Astrocyte (in vitro differentiated cells and primary cell): ENCODE data around the gene WIPF3. TPM values are rescaled to one million over a fixed set of nuclear protein-coding genes. Genes with fewer than 3 reads are reported as not detected.

Experiments used
- DNase-seq: peaks from one replicate; pipeline ENCODE4 v3.0.0-alpha.2; 2010; ENCODE audit warnings: low read depth
- FAIRE-seq: peaks from 2 replicates; lab custom pipeline; 2011; peaks lifted over from hg19 to GRCh38; lab: Jason Lieb, UNC
- H2AFZ ChIP-seq: 2 replicates; pipeline ENCODE4 v1.6.0; 2012; ENCODE audit warnings: low read depth, low read length, inconsistent platforms
- H3K27ac ChIP-seq: 2 replicates; pipeline ENCODE4 v1.5.1; 2011; ENCODE audit warnings: low read depth, low read length, inconsistent platforms
- H3K27me3 ChIP-seq: 2 replicates; pipeline ENCODE4 v1.6.0; 2011; ENCODE audit warnings: low read length, inconsistent platforms; ENCODE audit not compliant: insufficient read depth
- H3K36me3 ChIP-seq: 2 replicates; pipeline ENCODE4 v1.5.1; 2011; ENCODE audit warnings: low read length, inconsistent platforms; ENCODE audit not compliant: insufficient read depth
- H3K4me1 ChIP-seq: 2 replicates; pipeline ENCODE4 v1.5.1; 2011; ENCODE audit warnings: low read length, inconsistent platforms; ENCODE audit not compliant: insufficient read depth
- H3K4me2 ChIP-seq: 2 replicates; pipeline ENCODE4 v1.6.0; 2012; ENCODE audit warnings: low read length, inconsistent platforms
- H3K4me3 ChIP-seq: 2 replicates; pipeline ENCODE4 v1.5.1; 2011; ENCODE audit warnings: low read depth, mild to moderate bottlenecking, low read length, inconsistent platforms; ENCODE audit not compliant: insufficient read depth
- H3K79me2 ChIP-seq: 2 replicates; pipeline ENCODE4 v1.6.0; 2012; ENCODE audit warnings: mild to moderate bottlenecking, low read length, inconsistent platforms; ENCODE audit not compliant: insufficient read depth
- H3K9ac ChIP-seq: 2 replicates; pipeline ENCODE4 v1.6.0; 2012; ENCODE audit warnings: mild to moderate bottlenecking, low read length, inconsistent platforms
- H3K9me3 ChIP-seq: 2 replicates; pipeline ENCODE4 v1.5.1; 2012; ENCODE audit warnings: low read depth, mild to moderate bottlenecking, low read length, inconsistent platforms; ENCODE audit not compliant: insufficient read depth
- H4K20me1 ChIP-seq: 2 replicates; pipeline ENCODE4 v1.6.0; 2012; ENCODE audit warnings: low read length, inconsistent platforms; ENCODE audit not compliant: insufficient read depth
- H3K27ac Mint-ChIP-seq: one replicate; pipeline ENCODE4 v1.8.0; 2021; ENCODE audit warnings: mild to moderate bottlenecking, mixed read lengths; ENCODE audit not compliant: unreplicated experiment
- H3K27me3 Mint-ChIP-seq: one replicate; pipeline ENCODE4 v1.8.0; 2021; ENCODE audit warnings: low read depth, mixed read lengths; ENCODE audit not compliant: unreplicated experiment
- H3K36me3 Mint-ChIP-seq: one replicate; pipeline ENCODE4 v1.8.0; 2021; ENCODE audit warnings: low read depth, mixed read lengths; ENCODE audit not compliant: unreplicated experiment
- H3K4me1 Mint-ChIP-seq: one replicate; pipeline ENCODE4 v1.8.0; 2021; ENCODE audit warnings: low read depth, mixed read lengths; ENCODE audit not compliant: unreplicated experiment
- H3K4me3 Mint-ChIP-seq: one replicate; pipeline ENCODE4 v1.8.0; 2021; ENCODE audit warnings: mild to moderate bottlenecking, moderate library complexity, mixed read lengths; ENCODE audit not compliant: unreplicated experiment
- H3K9me3 Mint-ChIP-seq: one replicate; pipeline ENCODE4 v1.8.0; 2021; ENCODE audit warnings: mild to moderate bottlenecking, mixed read lengths; ENCODE audit not compliant: unreplicated experiment
- CTCF ChIP-seq: IDR thresholded peaks from 2 replicates; pipeline ENCODE4 v1.5.1; 2011; ENCODE audit warnings: low read depth, mild to moderate bottlenecking, inconsistent platforms, low read length, moderate library complexity; ENCODE audit not compliant: insufficient read depth
- EZH2 ChIP-seq: IDR thresholded peaks from 2 replicates; pipeline ENCODE4 v1.6.1; 2012; ENCODE audit warnings: mild to moderate bottlenecking, low read length, inconsistent platforms; ENCODE audit not compliant: insufficient read depth
- total RNA-seq: library from RNA; stranded (reverse); gene quantifications from 2 replicates; pipeline ENCODE4 v1.2.1, GENCODE V29; 2021

WIPF3 gene
- total RNA-seq, 1 donor from 2014 or later: 1.0 TPM

- no peak overlapping the region for H3K9ac ChIP-seq
- peaks cover 10% of the 10 kb centered on the region for H3K27me3 Mint-ChIP-seq
- no peaks in the 10 kb centered on the region for H3K9me3 ChIP-seq
- H3K27ac ChIP-seq: no peak overlapping the region
- DNase-seq (no peak), FAIRE-seq (no peak)
- H3K4me3 Mint-ChIP-seq: no peak overlapping the region
- no peak overlapping the region for H3K4me3 ChIP-seq
- peaks cover 14% of the 10 kb centered on the region for H3K27me3 ChIP-seq
- H3K36me3 Mint-ChIP-seq: no peaks in the 10 kb centered on the region
- TF ChIP-seq CTCF (no peak), EZH2 (no peak)
- no peaks in the 10 kb centered on the region for H3K4me1 Mint-ChIP-seq
- no peaks in the 10 kb centered on the region for H3K36me3 ChIP-seq
- no peaks in the 10 kb centered on the region for H3K79me2 ChIP-seq
- no peak overlapping the region for H3K27ac Mint-ChIP-seq
- H3K4me1 ChIP-seq: no peaks in the 10 kb centered on the region
- no peak overlapping the region for H2AFZ ChIP-seq
- H3K4me2 ChIP-seq: no peak overlapping the region
- peaks cover 3% of the 10 kb centered on the region for H3K9me3 Mint-ChIP-seq
- no peaks in the 10 kb centered on the region for H4K20me1 ChIP-seq
These were observed 12.8 kb upstream of the WIPF3 start for GRCh38 chr7:29793507-29793906.

- DNase-seq (no peak), FAIRE-seq (no peak)
- H3K79me2 ChIP-seq: no peaks in the 10 kb centered on the region
- H3K4me3 ChIP-seq: no peak overlapping the region
- peaks cover 3% of the 10 kb centered on the region for H3K9me3 Mint-ChIP-seq
- H4K20me1 ChIP-seq: no peaks in the 10 kb centered on the region
- H2AFZ ChIP-seq: no peak overlapping the region
- H3K4me1 ChIP-seq: no peaks in the 10 kb centered on the region
- no peaks in the 10 kb centered on the region for H3K4me1 Mint-ChIP-seq
- no peaks in the 10 kb centered on the region for H3K36me3 Mint-ChIP-seq
- peaks cover 18% of the 10 kb centered on the region for H3K27me3 Mint-ChIP-seq
- no peak overlapping the region for H3K9ac ChIP-seq
- no peak overlapping the region for H3K4me3 Mint-ChIP-seq
- no peak for TF ChIP-seq EZH2
- no peak for TF ChIP-seq CTCF
- H3K36me3 ChIP-seq: no peaks in the 10 kb centered on the region
- peaks cover 14% of the 10 kb centered on the region for H3K27me3 ChIP-seq
- H3K27ac ChIP-seq: no peak overlapping the region
- no peak overlapping the region for H3K27ac Mint-ChIP-seq
- no peak overlapping the region for H3K4me2 ChIP-seq
- H3K9me3 ChIP-seq: no peaks in the 10 kb centered on the region
These were observed 11.2 kb upstream of the WIPF3 start for GRCh38 chr7:29794959-29795629.
